ENCODE results near the gene OR7A10. TPM values are rescaled to one million over a fixed set of nuclear protein-coding genes. Genes with fewer than 3 reads are reported as not detected.
"Not testable (repeated sequence)": the region's sequence is repeated elsewhere in the genome, so short reads cannot be mapped to it uniquely, and the experiment has no call there.

The OR7A10 gene
- polyA plus RNA-seq, 1 experiment, result not detected

- TF ChIP-seq CTCF (IDR thresholded peaks at IDR 0.05; ENCODE audit: low read depth, low read length), result no peak
- DNase-seq (ENCODE audit: low read depth, low spot score), result no peak
- ChIA-PET CTCF (no interaction called here), POLR2A (no interaction called here)
- Histone ChIP-seq H3K27me3 (ENCODE audit: control insufficient read depth, insufficient read depth, low read length) (no peaks in the 10 kb centered on the region), H3K9me3 (ENCODE audit: control insufficient read depth, insufficient read depth, low read length) (no peaks in the 10 kb centered on the region), H3K4me3 (ENCODE audit: low read depth, low read length) (no peak overlapping the region), H3K27ac (ENCODE audit: low read depth, low read length) (no peak overlapping the region)
Observed at GRCh38 chr19:14804765-14805164, 44.0 kb downstream of the OR7A10 start.

- POLR2A ChIA-PET, result no interaction called here
Observed at GRCh38 chr19:14798760-14799159, 50.0 kb downstream of the OR7A10 start.

GRCh38 chr19:14796021-14796420 lies 52.7 kb downstream of the OR7A10 start:
- Histone ChIP-seq H3K27ac (ENCODE audit: low read depth, low read length) (no peak overlapping the region), H3K27me3 (ENCODE audit: control insufficient read depth, insufficient read depth, low read length) (no peaks in the 10 kb centered on the region), H3K9me3 (ENCODE audit: control insufficient read depth, insufficient read depth, low read length) (no peaks in the 10 kb centered on the region), H3K4me3 (ENCODE audit: low read depth, low read length) (no peak overlapping the region)
- ChIA-PET CTCF (no interaction called here), POLR2A (no interaction called here)
- TF ChIP-seq CTCF (IDR thresholded peaks at IDR 0.05; ENCODE audit: low read depth, low read length), result no peak
- no peak for DNase-seq (ENCODE audit: low read depth, low spot score)

More at GRCh38 chr19:14798760-14799159, 50.0 kb downstream of the OR7A10 start:
- TF ChIP-seq CTCF (IDR thresholded peaks at IDR 0.05; ENCODE audit: low read depth, low read length), result no peak
- no peaks in the 10 kb centered on the region for H3K9me3 ChIP-seq (ENCODE audit: control insufficient read depth, insufficient read depth, low read length)
- H3K27ac ChIP-seq (ENCODE audit: low read depth, low read length), result no peak overlapping the region
- CTCF ChIA-PET, result no interaction called here
- no peak for DNase-seq (ENCODE audit: low read depth, low spot score)
- H3K4me3 ChIP-seq (ENCODE audit: low read depth, low read length), result no peak overlapping the region
- H3K27me3 ChIP-seq (ENCODE audit: control insufficient read depth, insufficient read depth, low read length), result no peaks in the 10 kb centered on the region

GRCh38 chr19:14795078-14795721 lies 53.5 kb downstream of the OR7A10 start:
- Histone ChIP-seq H3K27me3 (ENCODE audit: control insufficient read depth, insufficient read depth, low read length) (no peaks in the 10 kb centered on the region), H3K9me3 (ENCODE audit: control insufficient read depth, insufficient read depth, low read length) (no peaks in the 10 kb centered on the region), H3K4me3 (ENCODE audit: low read depth, low read length) (no peak overlapping the region), H3K27ac (ENCODE audit: low read depth, low read length) (no peak overlapping the region)
- ChIA-PET POLR2A (no interaction called here), CTCF (no interaction called here)
- no peak for DNase-seq (ENCODE audit: low read depth, low spot score)
- no peak for TF ChIP-seq CTCF (IDR thresholded peaks at IDR 0.05; ENCODE audit: low read depth, low read length)

GRCh38 chr19:14792250-14792649 lies 56.5 kb downstream of the OR7A10 start:
- POLR2A ChIA-PET; H3K9me3 ChIP-seq (ENCODE audit: control insufficient read depth, insufficient read depth, low read length); DNase-seq (ENCODE audit: low read depth, low spot score); H3K27me3 ChIP-seq (ENCODE audit: control insufficient read depth, insufficient read depth, low read length); H3K27ac ChIP-seq (ENCODE audit: low read depth, low read length); H3K4me3 ChIP-seq (ENCODE audit: low read depth, low read length); CTCF ChIA-PET: not testable (repeated sequence)

Small RNAs within 50 kb of the gene (small RNA-seq; reads per million reads assigned to genes)
- gene AC005255.1 (ENCODE audit: insufficient read length, low read depth) (not detected), gene OR7A18P (ENCODE audit: insufficient read length, low read depth) (not detected)

Other genes starting within 250 kb of the OR7A10 start
- gene ADGRE3, start 174.1 kb downstream of the OR7A10 start, polyA plus RNA-seq (2011; rRNA removed), result not detected in 2 replicates
- 10.7 and 11.8 TPM in 2 replicates for gene ZNF333, start 158.9 kb downstream of the OR7A10 start, polyA plus RNA-seq (2011; rRNA removed)
- gene ADGRE2, start 70.4 kb downstream of the OR7A10 start, polyA plus RNA-seq (2011; rRNA removed), result 0.12 TPM in 1 of 2 replicates, not detected in the other
- not detected in 2 replicates for gene OR7A5, start 13.7 kb downstream of the OR7A10 start, polyA plus RNA-seq (2011; rRNA removed)
- gene OR7C1, start 13.7 kb downstream of the OR7A10 start, polyA plus RNA-seq (2011; rRNA removed), result not detected in 2 replicates
- gene OR7A17, start 37.2 kb upstream of the OR7A10 start, polyA plus RNA-seq (2011; rRNA removed), result not detected in 2 replicates
- not detected in 2 replicates for gene OR7C2, start 92.6 kb upstream of the OR7A10 start, polyA plus RNA-seq (2011; rRNA removed)
- gene SLC1A6, start 130.9 kb upstream of the OR7A10 start, polyA plus RNA-seq (2011; rRNA removed), result not detected in 2 replicates
- not detected in 2 replicates for gene CASP14, start 200.6 kb upstream of the OR7A10 start, polyA plus RNA-seq (2011; rRNA removed)
- not detected in 2 replicates for gene OR1I1, start 233.3 kb upstream of the OR7A10 start, polyA plus RNA-seq (2011; rRNA removed)